ENCODE measurements around the gene SGK2.
A peak's percentile ranks its signal among the peaks of the same experiment; 100 is the strongest.

GRCh38 chr20:43571310-43571709, 12.5 kb downstream of the SGK2 start:
- peak; percentile 22; the same call in 1 of the 2 replicates for TF ChIP-seq CTCF (IDR thresholded peaks at IDR 0.05; ENCODE audit: low read length)
- no peak for TF ChIP-seq EZH2 (optimal IDR thresholded peaks at IDR 0.05; ENCODE audit: low read depth, low read length)

Measured in MM.1S (cell line).